CD1c-positive myeloid dendritic cell (primary cell): ENCODE data around the gene USP3.

ENCODE experiments used
- DNase-seq: peaks from one replicate; pipeline ENCODE4 v3.0.0-alpha.2; 2016; ENCODE audit errors: extremely low spot score

The USP3 gene

GRCh38 chr15:63495780-63496488, 8.5 kb upstream of the USP3 start:
- DNase-seq: no peak

GRCh38 chr15:63497642-63498467, 6.5 kb upstream of the USP3 start:
- peak; percentile 92 for DNase-seq

GRCh38 chr15:63499175-63499549, 5.2 kb upstream of the USP3 start:
- DNase-seq: no peak

- no peak for DNase-seq
These were observed 4.8 kb upstream of the USP3 start for GRCh38 chr15:63499611-63500010.

- DNase-seq: peak; percentile 86
These were observed 3.8 kb upstream of the USP3 start for GRCh38 chr15:63500265-63501250.

- DNase-seq: peak; percentile 81
These were observed 2.9 kb upstream of the USP3 start for GRCh38 chr15:63501256-63502089.

GRCh38 chr15:63502137-63502766, 2.1 kb upstream of the USP3 start:
- peak; percentile 73 for DNase-seq

- peak; percentile 97 for DNase-seq
These were observed 1.3 kb upstream of the USP3 start for GRCh38 chr15:63502843-63503738.

GRCh38 chr15:63503739-63504246, 600 bp upstream of the USP3 start:
- DNase-seq: peak; percentile 90

GRCh38 chr15:63504979-63505841, 817 bp downstream of the USP3 start:
- DNase-seq: peak; percentile 74

- no peak for DNase-seq
These were observed 1.4 kb downstream of the USP3 start for GRCh38 chr15:63505842-63506222.

GRCh38 chr15:63506537-63507035, 2.2 kb downstream of the USP3 start:
- peak; percentile 51 for DNase-seq

- DNase-seq: no peak
These were observed 3.8 kb downstream of the USP3 start for GRCh38 chr15:63507878-63508818.

GRCh38 chr15:63509056-63509954, 4.9 kb downstream of the USP3 start:
- no peak for DNase-seq

- DNase-seq: peak; percentile 60
These were observed 5.9 kb downstream of the USP3 start for GRCh38 chr15:63509955-63510940.
